Prostate gland (tissue), 2 donors: ENCODE data around the gene ARL15.

Source experiments
- POLR2A ChIP-seq: fragments of 450-650 bp; IDR thresholded peaks from one replicate; pipeline ENCODE4 v1.6.1; 2016; ENCODE audit warnings: antibody characterized with exemption, mild to moderate bottlenecking
- TF ChIP-seq, protein P1 (sequence below), 4 experiments: fragments of 200-600 bp in 2 of 4; fragments of 450-650 bp in 2 of 4; sonication (generic) in 2 of 4; IDR thresholded peaks; 1 replicate in 3 of 4; 2 replicates in 1 of 4; pipeline ENCODE4 v1.5.1; 2016 to 2019; ENCODE audit warnings: antibody characterized with exemption in 4 of 4, mild to moderate bottlenecking in 2 of 4, moderate library complexity in 2 of 4

DNA sequence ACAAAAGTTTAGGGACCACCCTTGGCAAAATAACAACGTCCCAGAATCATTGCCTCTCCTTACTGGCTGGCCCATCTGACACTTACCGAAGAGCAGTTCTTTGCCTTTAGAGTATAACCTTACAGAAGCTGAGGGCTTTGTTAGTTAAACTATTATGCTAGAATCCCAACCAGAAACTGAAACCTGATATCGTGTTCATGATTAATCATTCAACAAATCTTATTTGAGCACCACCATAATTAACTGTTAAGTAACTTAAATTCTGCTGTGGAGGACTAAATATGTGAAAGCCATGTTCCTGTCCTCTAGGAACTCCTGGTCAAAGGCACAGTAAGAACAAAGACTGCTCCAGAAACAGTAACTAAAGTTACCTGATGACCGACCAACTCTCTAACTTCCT, 104.9 kb downstream of the ARL15 start:
- TF ChIP-seq, protein P1, sequence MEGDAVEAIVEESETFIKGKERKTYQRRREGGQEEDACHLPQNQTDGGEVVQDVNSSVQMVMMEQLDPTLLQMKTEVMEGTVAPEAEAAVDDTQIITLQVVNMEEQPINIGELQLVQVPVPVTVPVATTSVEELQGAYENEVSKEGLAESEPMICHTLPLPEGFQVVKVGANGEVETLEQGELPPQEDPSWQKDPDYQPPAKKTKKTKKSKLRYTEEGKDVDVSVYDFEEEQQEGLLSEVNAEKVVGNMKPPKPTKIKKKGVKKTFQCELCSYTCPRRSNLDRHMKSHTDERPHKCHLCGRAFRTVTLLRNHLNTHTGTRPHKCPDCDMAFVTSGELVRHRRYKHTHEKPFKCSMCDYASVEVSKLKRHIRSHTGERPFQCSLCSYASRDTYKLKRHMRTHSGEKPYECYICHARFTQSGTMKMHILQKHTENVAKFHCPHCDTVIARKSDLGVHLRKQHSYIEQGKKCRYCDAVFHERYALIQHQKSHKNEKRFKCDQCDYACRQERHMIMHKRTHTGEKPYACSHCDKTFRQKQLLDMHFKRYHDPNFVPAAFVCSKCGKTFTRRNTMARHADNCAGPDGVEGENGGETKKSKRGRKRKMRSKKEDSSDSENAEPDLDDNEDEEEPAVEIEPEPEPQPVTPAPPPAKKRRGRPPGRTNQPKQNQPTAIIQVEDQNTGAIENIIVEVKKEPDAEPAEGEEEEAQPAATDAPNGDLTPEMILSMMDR (IDR thresholded peaks at IDR 0.05) = no peak
- TF ChIP-seq POLR2A = no peak
